ENCODE measurements around the gene UBE2J2.

The UBE2J2 gene

DNA sequence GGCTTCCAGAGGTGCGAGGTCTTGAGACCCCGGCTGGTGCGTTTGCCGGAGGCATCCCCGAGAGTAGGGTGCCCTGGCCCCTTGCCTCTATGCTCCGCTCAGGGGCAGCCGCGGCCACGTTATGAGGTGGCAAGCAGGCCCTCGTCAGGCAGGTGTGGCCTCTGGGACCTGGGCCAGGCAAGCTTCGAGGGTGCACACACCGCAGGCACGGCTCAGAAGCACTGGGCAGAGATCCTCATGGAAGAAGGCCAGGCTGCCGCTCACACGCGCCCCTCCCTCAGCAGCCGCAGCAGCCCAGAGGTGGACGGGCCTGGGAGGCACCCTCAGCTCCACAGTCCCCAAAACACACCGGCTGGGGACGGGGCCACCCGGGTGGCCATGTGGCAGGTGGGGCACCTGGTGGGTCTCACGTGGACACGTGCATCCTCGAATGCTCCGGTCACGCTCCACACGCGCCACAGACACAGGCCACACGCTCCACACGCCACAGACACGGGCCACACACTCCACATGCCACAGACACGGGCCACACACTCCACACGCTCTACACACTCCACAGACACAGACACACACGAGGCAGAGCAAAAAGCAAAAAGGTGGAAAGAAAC, 48.3 kb downstream of the UBE2J2 start:
- TF ChIP-seq, protein P1, sequence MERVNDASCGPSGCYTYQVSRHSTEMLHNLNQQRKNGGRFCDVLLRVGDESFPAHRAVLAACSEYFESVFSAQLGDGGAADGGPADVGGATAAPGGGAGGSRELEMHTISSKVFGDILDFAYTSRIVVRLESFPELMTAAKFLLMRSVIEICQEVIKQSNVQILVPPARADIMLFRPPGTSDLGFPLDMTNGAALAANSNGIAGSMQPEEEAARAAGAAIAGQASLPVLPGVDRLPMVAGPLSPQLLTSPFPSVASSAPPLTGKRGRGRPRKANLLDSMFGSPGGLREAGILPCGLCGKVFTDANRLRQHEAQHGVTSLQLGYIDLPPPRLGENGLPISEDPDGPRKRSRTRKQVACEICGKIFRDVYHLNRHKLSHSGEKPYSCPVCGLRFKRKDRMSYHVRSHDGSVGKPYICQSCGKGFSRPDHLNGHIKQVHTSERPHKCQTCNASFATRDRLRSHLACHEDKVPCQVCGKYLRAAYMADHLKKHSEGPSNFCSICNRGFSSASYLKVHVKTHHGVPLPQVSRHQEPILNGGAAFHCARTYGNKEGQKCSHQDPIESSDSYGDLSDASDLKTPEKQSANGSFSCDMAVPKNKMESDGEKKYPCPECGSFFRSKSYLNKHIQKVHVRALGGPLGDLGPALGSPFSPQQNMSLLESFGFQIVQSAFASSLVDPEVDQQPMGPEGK (CRISPR knock-in tag; IDR thresholded peaks at IDR 0.05; ENCODE audit: borderline replicate concordance): no peak
- TF ChIP-seq, protein P2, sequence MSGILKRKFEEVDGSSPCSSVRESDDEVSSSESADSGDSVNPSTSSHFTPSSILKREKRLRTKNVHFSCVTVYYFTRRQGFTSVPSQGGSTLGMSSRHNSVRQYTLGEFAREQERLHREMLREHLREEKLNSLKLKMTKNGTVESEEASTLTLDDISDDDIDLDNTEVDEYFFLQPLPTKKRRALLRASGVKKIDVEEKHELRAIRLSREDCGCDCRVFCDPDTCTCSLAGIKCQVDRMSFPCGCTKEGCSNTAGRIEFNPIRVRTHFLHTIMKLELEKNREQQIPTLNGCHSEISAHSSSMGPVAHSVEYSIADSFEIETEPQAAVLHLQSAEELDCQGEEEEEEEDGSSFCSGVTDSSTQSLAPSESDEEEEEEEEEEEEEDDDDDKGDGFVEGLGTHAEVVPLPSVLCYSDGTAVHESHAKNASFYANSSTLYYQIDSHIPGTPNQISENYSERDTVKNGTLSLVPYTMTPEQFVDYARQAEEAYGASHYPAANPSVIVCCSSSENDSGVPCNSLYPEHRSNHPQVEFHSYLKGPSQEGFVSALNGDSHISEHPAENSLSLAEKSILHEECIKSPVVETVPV (CRISPR knock-in tag; IDR thresholded peaks at IDR 0.05): no peak
- TF ChIP-seq ARNTL (CRISPR knock-in tag; IDR thresholded peaks at IDR 0.05; ENCODE audit: borderline replicate concordance, low read depth) (no peak), TCF4 (CRISPR knock-in tag; IDR thresholded peaks at IDR 0.05; ENCODE audit: borderline replicate concordance) (no peak), ISL1 (CRISPR knock-in tag; IDR thresholded peaks at IDR 0.05) (no peak), GLIS3 (CRISPR knock-in tag; IDR thresholded peaks at IDR 0.05) (no peak), ZNF8 (CRISPR knock-in tag; IDR thresholded peaks at IDR 0.05) (no peak), OSR1 (CRISPR knock-in tag; IDR thresholded peaks at IDR 0.05) (no peak), ZNF565 (CRISPR knock-in tag; conservative IDR thresholded peaks at IDR 0.05; ENCODE audit: low read depth) (no peak), ZNF70 (CRISPR knock-in tag; IDR thresholded peaks at IDR 0.05) (no peak), BACH2 (CRISPR knock-in tag; IDR thresholded peaks at IDR 0.05; ENCODE audit: borderline replicate concordance) (no peak), RARB (CRISPR knock-in tag; IDR thresholded peaks at IDR 0.05) (no peak), CSDC2 (CRISPR knock-in tag; IDR thresholded peaks at IDR 0.05) (no peak), ZFP30 (CRISPR knock-in tag; IDR thresholded peaks at IDR 0.05) (no peak), ESRRG (CRISPR knock-in tag; IDR thresholded peaks at IDR 0.05) (no peak), SNAI2 (CRISPR knock-in tag; IDR thresholded peaks at IDR 0.05) (no peak), PPARA (CRISPR knock-in tag; IDR thresholded peaks at IDR 0.05; ENCODE audit: borderline replicate concordance) (no peak)
- TF ChIP-seq, protein P3, sequence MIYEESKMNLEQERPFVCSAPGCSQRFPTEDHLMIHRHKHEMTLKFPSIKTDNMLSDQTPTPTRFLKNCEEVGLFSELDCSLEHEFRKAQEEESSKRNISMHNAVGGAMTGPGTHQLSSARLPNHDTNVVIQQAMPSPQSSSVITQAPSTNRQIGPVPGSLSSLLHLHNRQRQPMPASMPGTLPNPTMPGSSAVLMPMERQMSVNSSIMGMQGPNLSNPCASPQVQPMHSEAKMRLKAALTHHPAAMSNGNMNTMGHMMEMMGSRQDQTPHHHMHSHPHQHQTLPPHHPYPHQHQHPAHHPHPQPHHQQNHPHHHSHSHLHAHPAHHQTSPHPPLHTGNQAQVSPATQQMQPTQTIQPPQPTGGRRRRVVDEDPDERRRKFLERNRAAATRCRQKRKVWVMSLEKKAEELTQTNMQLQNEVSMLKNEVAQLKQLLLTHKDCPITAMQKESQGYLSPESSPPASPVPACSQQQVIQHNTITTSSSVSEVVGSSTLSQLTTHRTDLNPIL (CRISPR knock-in tag; IDR thresholded peaks at IDR 0.05; ENCODE audit: low read depth): no peak
- TF ChIP-seq, protein P4, sequence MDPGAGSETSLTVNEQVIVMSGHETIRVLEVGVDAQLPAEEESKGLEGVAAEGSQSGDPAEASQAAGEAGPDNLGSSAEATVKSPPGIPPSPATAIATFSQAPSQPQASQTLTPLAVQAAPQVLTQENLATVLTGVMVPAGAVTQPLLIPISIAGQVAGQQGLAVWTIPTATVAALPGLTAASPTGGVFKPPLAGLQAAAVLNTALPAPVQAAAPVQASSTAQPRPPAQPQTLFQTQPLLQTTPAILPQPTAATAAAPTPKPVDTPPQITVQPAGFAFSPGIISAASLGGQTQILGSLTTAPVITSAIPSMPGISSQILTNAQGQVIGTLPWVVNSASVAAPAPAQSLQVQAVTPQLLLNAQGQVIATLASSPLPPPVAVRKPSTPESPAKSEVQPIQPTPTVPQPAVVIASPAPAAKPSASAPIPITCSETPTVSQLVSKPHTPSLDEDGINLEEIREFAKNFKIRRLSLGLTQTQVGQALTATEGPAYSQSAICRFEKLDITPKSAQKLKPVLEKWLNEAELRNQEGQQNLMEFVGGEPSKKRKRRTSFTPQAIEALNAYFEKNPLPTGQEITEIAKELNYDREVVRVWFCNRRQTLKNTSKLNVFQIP (CRISPR knock-in tag; IDR thresholded peaks at IDR 0.05; ENCODE audit: borderline replicate concordance, low read depth): no peak

DNA sequence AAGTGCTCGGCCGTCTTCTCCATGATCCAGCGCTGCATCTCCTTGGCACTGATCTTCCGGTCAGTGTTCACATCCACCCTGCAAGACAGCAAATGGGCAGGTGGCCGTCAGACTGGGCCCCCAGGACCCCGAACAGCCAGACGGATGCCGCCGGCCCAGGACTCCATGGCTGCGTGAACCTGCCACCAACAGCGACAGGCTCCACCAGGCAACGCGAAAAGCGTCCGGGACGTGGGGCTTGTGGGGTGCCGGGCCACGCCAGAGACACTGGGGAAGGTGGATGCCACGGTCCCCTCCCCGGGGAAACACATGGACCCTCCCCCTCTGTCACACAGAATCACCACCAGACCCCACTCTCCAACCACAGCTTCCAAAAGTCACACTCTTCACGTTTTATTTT, 49.8 kb downstream of the UBE2J2 start:
- no peak for ATAC-seq

More for the DNA sequence above, 48.3 kb downstream of the UBE2J2 start:
- no peak for ATAC-seq

More for the DNA sequence above, 49.8 kb downstream of the UBE2J2 start:
- TF ChIP-seq CSDC2 (CRISPR knock-in tag; IDR thresholded peaks at IDR 0.05) (no peak), TCF4 (CRISPR knock-in tag; IDR thresholded peaks at IDR 0.05; ENCODE audit: borderline replicate concordance) (no peak), ZNF70 (CRISPR knock-in tag; IDR thresholded peaks at IDR 0.05) (no peak), ZNF565 (CRISPR knock-in tag; conservative IDR thresholded peaks at IDR 0.05; ENCODE audit: low read depth) (no peak), ISL1 (CRISPR knock-in tag; IDR thresholded peaks at IDR 0.05) (no peak), BACH2 (CRISPR knock-in tag; IDR thresholded peaks at IDR 0.05; ENCODE audit: borderline replicate concordance) (no peak), PPARA (CRISPR knock-in tag; IDR thresholded peaks at IDR 0.05; ENCODE audit: borderline replicate concordance) (no peak), TOX (CRISPR knock-in tag; IDR thresholded peaks at IDR 0.05; ENCODE audit: borderline replicate concordance) (no peak), SNAI2 (CRISPR knock-in tag; IDR thresholded peaks at IDR 0.05) (no peak), GLIS3 (CRISPR knock-in tag; IDR thresholded peaks at IDR 0.05) (no peak)
- TF ChIP-seq, protein P3 (CRISPR knock-in tag; IDR thresholded peaks at IDR 0.05; ENCODE audit: low read depth): no peak
- TF ChIP-seq, protein P2 (CRISPR knock-in tag; IDR thresholded peaks at IDR 0.05): no peak

Measured in SK-N-SH treated with all-trans-retinoic acid at 6 μM for 48 hours (cell line).